ENCODE results near the gene EFNA1.
A peak's percentile ranks its signal among the peaks of the same experiment; 100 is the strongest.

- TF ChIP-seq MXI1 (conservative IDR thresholded peaks at IDR 0.05; ENCODE audit: poor library complexity, severe bottlenecking): no peak
- TF ChIP-seq EZH2 (IDR thresholded peaks at IDR 0.05; ENCODE audit: borderline replicate concordance, insufficient read depth, low read length, poor library complexity, severe bottlenecking): no peak
- peak; percentile 83 for TF ChIP-seq CTCF (IDR thresholded peaks at IDR 0.05; ENCODE audit: poor library complexity, severe bottlenecking)
- no peak for TF ChIP-seq REST (IDR thresholded peaks at IDR 0.05; ENCODE audit: borderline replicate concordance)
- no peak for TF ChIP-seq EP300 (conservative IDR thresholded peaks at IDR 0.05; ENCODE audit: poor library complexity, severe bottlenecking)
- TF ChIP-seq TAF1 (IDR thresholded peaks at IDR 0.05; ENCODE audit: low read depth): no peak
- no peak for TF ChIP-seq POLR2AphosphoS5 (IDR thresholded peaks at IDR 0.05)
Measured at GRCh38 chr1:155086128-155086741, 41.4 kb upstream of the EFNA1 start.

Measured in neural cell (in vitro differentiated cells).